HK-2 (cell line): ENCODE measurements around the gene RABGEF1.
"Not testable (repeated sequence)": the region's sequence is repeated elsewhere in the genome, so short reads cannot be mapped to it uniquely, and the experiment has no call there.

Source experiments
- DNase-seq: peaks from one replicate; pipeline ENCODE4 v3.0.0-alpha.2; 2018; ENCODE audit not compliant: unreplicated experiment

RABGEF1 gene

GRCh38 chr7:66815186-66815875 is 74.8 kb downstream of the RABGEF1 start:
- not testable (repeated sequence) for DNase-seq

- no peak for DNase-seq
These were observed 75.4 kb downstream of the RABGEF1 start for GRCh38 chr7:66815951-66816350.

- DNase-seq = not testable (repeated sequence)
These were observed 76.1 kb downstream of the RABGEF1 start for GRCh38 chr7:66816658-66817057.

- DNase-seq = not testable (repeated sequence)
These were observed 76.8 kb downstream of the RABGEF1 start for GRCh38 chr7:66817208-66817795.

GRCh38 chr7:66817956-66818355 is 77.4 kb downstream of the RABGEF1 start:
- DNase-seq = not testable (repeated sequence)

GRCh38 chr7:66824041-66824440 is 83.5 kb downstream of the RABGEF1 start:
- no peak for DNase-seq

GRCh38 chr7:66825538-66825937 is 85.0 kb downstream of the RABGEF1 start:
- DNase-seq = peak; percentile 50

GRCh38 chr7:66826649-66827048 is 86.1 kb downstream of the RABGEF1 start:
- DNase-seq = no peak

- DNase-seq = not testable (repeated sequence)
These were observed 90.4 kb downstream of the RABGEF1 start for GRCh38 chr7:66830976-66831375.

- DNase-seq = no peak
These were observed 92.2 kb downstream of the RABGEF1 start for GRCh38 chr7:66832531-66833351.

GRCh38 chr7:66837007-66837406 is 96.5 kb downstream of the RABGEF1 start:
- peak; percentile 57 for DNase-seq

GRCh38 chr7:66837661-66838060 is 97.1 kb downstream of the RABGEF1 start:
- DNase-seq = no peak

- DNase-seq = no peak
These were observed 99.3 kb downstream of the RABGEF1 start for GRCh38 chr7:66839814-66840213.

- DNase-seq = no peak
These were observed 99.8 kb downstream of the RABGEF1 start for GRCh38 chr7:66840316-66840715.

GRCh38 chr7:66841898-66842297 is 101.4 kb downstream of the RABGEF1 start:
- no peak for DNase-seq

- not testable (repeated sequence) for DNase-seq
These were observed 103.0 kb downstream of the RABGEF1 start for GRCh38 chr7:66843492-66843891.

- peak; percentile 99 for DNase-seq
These were observed 104.2 kb downstream of the RABGEF1 start for GRCh38 chr7:66844552-66845378.

GRCh38 chr7:66845379-66846095 is 105.0 kb downstream of the RABGEF1 start:
- DNase-seq = no peak

- DNase-seq = not testable (repeated sequence)
These were observed 105.5 kb downstream of the RABGEF1 start for GRCh38 chr7:66846096-66846445.

GRCh38 chr7:66847523-66847855 is 107.0 kb downstream of the RABGEF1 start:
- DNase-seq = not testable (repeated sequence)
